Measurements from ENCODE around the gene MAPK11. TPM values are rescaled to one million over a fixed set of nuclear protein-coding genes. Genes with fewer than 3 reads are reported as not detected.

Gene MAPK11
- total and polyA plus RNA-seq, 2 donors (not counting 1 experiment from before 2014, with no cell fraction given): 8.1 to 9.9 TPM

GRCh38 chr22:50228366-50228765, 41.8 kb downstream of the MAPK11 start:
- peaks cover 38% of the 10 kb centered on the region for H4K20me1 ChIP-seq (ENCODE audit: control insufficient read depth, insufficient read depth, low read length, poor library complexity, severe bottlenecking)

GRCh38 chr22:50227579-50228215, 42.5 kb downstream of the MAPK11 start:
- Histone ChIP-seq H3K27ac (ENCODE audit: low read length in 2 of 2) (no peak overlapping the region), H3K4me1 (ENCODE audit: control insufficient read depth in 2 of 2, insufficient read depth in 2 of 2, low read length in 2 of 2) (no peaks in the 10 kb centered on the region), H3K79me2 (ENCODE audit: control insufficient read depth, insufficient read depth, low read length) (peaks cover 35% of the 10 kb centered on the region), H3K27me3 (replicated peaks in 1 of 4; ENCODE audit: control extremely low read depth in 1 of 4, control insufficient read depth in 3 of 4, insufficient read depth in 4 of 4, low read length in 3 of 4) (no peaks in the 10 kb centered on the region), H2AFZ (ENCODE audit: insufficient read depth, low read depth, low read length, poor library complexity, severe bottlenecking) (no peak overlapping the region), H3K9me3 (ENCODE audit: control extremely low read depth in 1 of 3, control insufficient read depth in 2 of 3, insufficient read depth in 1 of 3, low read length in 2 of 3) (no peaks in the 10 kb centered on the region), H3K4me3 (ENCODE audit: control extremely low read depth in 1 of 5, extremely low read depth in 1 of 5, insufficient read depth in 1 of 5, low read depth in 2 of 5, low read length in 4 of 5) (no peak overlapping the region), H3K4me2 (replicated peaks; ENCODE audit: low read depth, low read length, poor library complexity, severe bottlenecking) (no peak overlapping the region), H3K36me3 (replicated peaks in 1 of 2; ENCODE audit: control extremely low read depth in 1 of 2, control insufficient read depth in 1 of 2, extremely low read depth in 1 of 2, insufficient read depth in 2 of 2, low read length in 1 of 2) (peaks cover 0 to 52% of the 10 kb centered on the region in 2 experiments), H4K20me1 (ENCODE audit: control insufficient read depth, insufficient read depth, low read length, poor library complexity, severe bottlenecking) (peaks cover 33% of the 10 kb centered on the region), H3K9ac (ENCODE audit: low read length) (no peak overlapping the region)
- 97% methylated on average over 23 of the region's 25 CpGs for WGBS (ENCODE audit: insufficient coverage)
- DNase-seq (no peak), ATAC-seq (ENCODE audit: low read depth) (no peak)
- TF ChIP-seq, protein P1, sequence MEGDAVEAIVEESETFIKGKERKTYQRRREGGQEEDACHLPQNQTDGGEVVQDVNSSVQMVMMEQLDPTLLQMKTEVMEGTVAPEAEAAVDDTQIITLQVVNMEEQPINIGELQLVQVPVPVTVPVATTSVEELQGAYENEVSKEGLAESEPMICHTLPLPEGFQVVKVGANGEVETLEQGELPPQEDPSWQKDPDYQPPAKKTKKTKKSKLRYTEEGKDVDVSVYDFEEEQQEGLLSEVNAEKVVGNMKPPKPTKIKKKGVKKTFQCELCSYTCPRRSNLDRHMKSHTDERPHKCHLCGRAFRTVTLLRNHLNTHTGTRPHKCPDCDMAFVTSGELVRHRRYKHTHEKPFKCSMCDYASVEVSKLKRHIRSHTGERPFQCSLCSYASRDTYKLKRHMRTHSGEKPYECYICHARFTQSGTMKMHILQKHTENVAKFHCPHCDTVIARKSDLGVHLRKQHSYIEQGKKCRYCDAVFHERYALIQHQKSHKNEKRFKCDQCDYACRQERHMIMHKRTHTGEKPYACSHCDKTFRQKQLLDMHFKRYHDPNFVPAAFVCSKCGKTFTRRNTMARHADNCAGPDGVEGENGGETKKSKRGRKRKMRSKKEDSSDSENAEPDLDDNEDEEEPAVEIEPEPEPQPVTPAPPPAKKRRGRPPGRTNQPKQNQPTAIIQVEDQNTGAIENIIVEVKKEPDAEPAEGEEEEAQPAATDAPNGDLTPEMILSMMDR (IDR thresholded peaks at IDR 0.05): no peak
- no peak for TF ChIP-seq EZH2 (IDR thresholded peaks at IDR 0.05; ENCODE audit: borderline replicate concordance, insufficient read depth, low read depth, low read length, poor library complexity, severe bottlenecking)
- ChIA-PET CTCF (interaction anchor here (1.3 kb wide), 1 partner anchor 10 kb away, joined by 4 read pairs; no protein-coding TSS in a partner anchor), POLR2A (no interaction called here)
- no peak overlapping the region for H3K4me3 Mint-ChIP-seq
- no peaks in the 10 kb centered on the region for H3K27me3 Mint-ChIP-seq
- H3K9me3 Mint-ChIP-seq (ENCODE audit: insufficient read depth): no peaks in the 10 kb centered on the region
- intact Hi-C loops (cut with micrococcal nuclease): no loop called here
- no peaks in the 10 kb centered on the region for H3K4me1 Mint-ChIP-seq
- no peak overlapping the region for H3K27ac Mint-ChIP-seq

More at GRCh38 chr22:50228366-50228765, 41.8 kb downstream of the MAPK11 start:
- ChIA-PET CTCF (no interaction called here), POLR2A (no interaction called here)
- Mint-ChIP-seq H3K9me3 (ENCODE audit: insufficient read depth) (no peaks in the 10 kb centered on the region), H3K27me3 (no peaks in the 10 kb centered on the region), H3K27ac (no peak overlapping the region), H3K4me1 (no peaks in the 10 kb centered on the region), H3K4me3 (no peak overlapping the region)
- H3K9ac ChIP-seq (ENCODE audit: low read length): no peak overlapping the region
- no peak for TF ChIP-seq EZH2 (IDR thresholded peaks at IDR 0.05; ENCODE audit: borderline replicate concordance, insufficient read depth, low read depth, low read length, poor library complexity, severe bottlenecking)
- TF ChIP-seq, protein P1 (IDR thresholded peaks at IDR 0.05): no peak
- no peak overlapping the region for H3K27ac ChIP-seq (ENCODE audit: low read length in 2 of 2)
- ATAC-seq (ENCODE audit: low read depth) (no peak), DNase-seq (no peak)
- WGBS (ENCODE audit: insufficient coverage): 83% methylated on average over 9 of the region's 9 CpGs
- no peak overlapping the region for H3K4me2 ChIP-seq (replicated peaks; ENCODE audit: low read depth, low read length, poor library complexity, severe bottlenecking)
- no peak overlapping the region for H3K4me3 ChIP-seq (ENCODE audit: control extremely low read depth in 1 of 5, extremely low read depth in 1 of 5, insufficient read depth in 1 of 5, low read depth in 2 of 5, low read length in 4 of 5)
- H3K79me2 ChIP-seq (ENCODE audit: control insufficient read depth, insufficient read depth, low read length): peaks cover 35% of the 10 kb centered on the region
- no peaks in the 10 kb centered on the region for H3K4me1 ChIP-seq (ENCODE audit: control insufficient read depth in 2 of 2, insufficient read depth in 2 of 2, low read length in 2 of 2)
- intact Hi-C loops (cut with micrococcal nuclease): no loop called here
- H3K9me3 ChIP-seq (ENCODE audit: control extremely low read depth in 1 of 3, control insufficient read depth in 2 of 3, insufficient read depth in 1 of 3, low read length in 2 of 3): no peaks in the 10 kb centered on the region
- no peak overlapping the region for H2AFZ ChIP-seq (ENCODE audit: insufficient read depth, low read depth, low read length, poor library complexity, severe bottlenecking)
- H3K36me3 ChIP-seq (replicated peaks in 1 of 2; ENCODE audit: control extremely low read depth in 1 of 2, control insufficient read depth in 1 of 2, extremely low read depth in 1 of 2, insufficient read depth in 2 of 2, low read length in 1 of 2): peaks cover 0 to 52% of the 10 kb centered on the region in 2 experiments
- no peaks in the 10 kb centered on the region for H3K27me3 ChIP-seq (replicated peaks in 1 of 4; ENCODE audit: control extremely low read depth in 1 of 4, control insufficient read depth in 3 of 4, insufficient read depth in 4 of 4, low read length in 3 of 4)

Data from B cell (primary cell).